ENCODE data around the gene PDZD7.

Gene PDZD7

DNA sequence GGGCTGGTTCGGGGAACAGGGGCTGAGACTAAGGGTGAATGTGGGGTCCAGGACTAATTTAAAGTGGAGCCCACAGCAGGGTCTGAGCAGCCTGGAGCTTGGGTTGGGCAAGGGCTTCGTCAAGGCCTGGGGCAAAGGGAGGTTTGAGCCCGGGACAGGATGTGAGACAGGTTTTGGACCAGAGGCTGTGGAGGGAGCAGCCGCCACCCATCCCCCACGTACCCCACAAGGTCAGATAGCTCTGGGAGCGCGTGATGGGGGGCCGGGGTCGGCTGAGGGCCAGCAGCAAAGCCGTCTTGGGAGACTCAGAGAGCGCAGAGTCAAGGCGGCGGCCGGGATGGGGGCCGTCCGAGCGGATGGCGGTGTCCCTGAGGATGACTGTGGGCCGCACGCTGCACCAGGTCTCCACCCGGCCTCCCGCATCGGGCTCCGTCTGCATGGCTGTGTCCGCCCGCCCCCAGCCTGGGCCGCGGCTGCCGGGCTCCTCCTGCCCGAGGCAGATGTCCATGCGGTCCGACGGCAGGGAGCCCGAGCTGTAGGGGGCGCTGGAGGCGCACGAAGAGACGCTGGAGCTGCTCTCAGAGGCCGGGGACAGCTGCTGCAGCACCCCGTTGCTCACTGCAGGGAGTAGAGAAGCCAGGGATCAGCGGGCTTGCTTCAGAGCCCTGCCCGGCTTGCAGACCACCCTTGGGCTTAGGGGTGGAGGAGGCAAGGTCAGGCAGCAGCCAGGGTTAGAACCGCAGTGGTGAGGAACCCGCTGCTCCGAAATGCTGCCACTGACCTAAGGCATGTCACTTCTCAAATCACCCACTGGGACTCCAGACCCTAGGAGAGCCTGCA, 12.1 kb downstream of the PDZD7 start:
- peak in 1 of 2 donors; percentile 58 for DNase-seq (ENCODE audit: low read depth in 2 of 2)

DNA sequence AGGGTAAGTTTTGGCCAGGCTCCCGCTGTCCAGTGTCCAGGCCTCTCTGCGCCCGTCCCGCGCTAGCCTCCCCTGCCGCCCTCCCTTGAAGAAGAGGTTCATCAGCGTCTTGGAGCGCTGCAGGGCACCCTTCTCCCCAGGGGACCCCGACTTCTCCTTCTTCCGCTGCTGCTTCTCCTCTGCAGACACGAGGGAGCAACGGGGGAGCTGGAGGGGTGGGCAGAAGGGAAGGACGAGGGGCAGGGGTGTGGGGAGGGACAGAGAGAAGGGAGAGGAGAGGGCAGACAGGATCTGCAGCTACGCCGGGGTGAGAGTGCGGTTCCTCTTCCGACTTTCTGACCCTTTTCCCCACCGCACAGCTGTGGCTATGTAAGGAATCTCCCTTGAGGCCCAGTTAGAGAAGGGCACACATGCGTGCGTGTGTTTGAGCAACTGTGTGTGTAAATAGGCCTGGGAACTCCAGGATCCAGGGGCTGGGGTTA, 12.8 kb downstream of the PDZD7 start:
- no peak for DNase-seq (ENCODE audit: low read depth in 2 of 2)

DNA sequence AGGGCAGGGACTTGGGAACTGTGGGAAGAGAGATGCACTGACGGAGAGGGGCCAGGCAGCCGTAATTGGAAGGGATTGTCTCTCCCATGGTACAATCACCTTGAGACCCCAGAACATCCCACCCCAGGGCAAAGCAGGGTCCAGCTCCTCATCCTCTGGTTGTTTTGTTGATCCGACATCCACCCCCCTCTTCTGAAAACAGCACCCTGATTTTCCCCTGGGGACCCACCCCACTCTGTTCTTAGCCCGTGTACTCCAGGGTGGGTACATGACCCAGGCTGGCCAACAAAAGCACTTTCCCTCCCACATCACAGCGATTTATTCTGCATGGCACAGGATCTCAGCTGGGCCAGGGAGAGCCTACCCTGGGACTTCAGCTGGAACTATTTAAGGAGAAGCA, 14.1 kb downstream of the PDZD7 start:
- no peak for DNase-seq (ENCODE audit: low read depth in 2 of 2)

DNA sequence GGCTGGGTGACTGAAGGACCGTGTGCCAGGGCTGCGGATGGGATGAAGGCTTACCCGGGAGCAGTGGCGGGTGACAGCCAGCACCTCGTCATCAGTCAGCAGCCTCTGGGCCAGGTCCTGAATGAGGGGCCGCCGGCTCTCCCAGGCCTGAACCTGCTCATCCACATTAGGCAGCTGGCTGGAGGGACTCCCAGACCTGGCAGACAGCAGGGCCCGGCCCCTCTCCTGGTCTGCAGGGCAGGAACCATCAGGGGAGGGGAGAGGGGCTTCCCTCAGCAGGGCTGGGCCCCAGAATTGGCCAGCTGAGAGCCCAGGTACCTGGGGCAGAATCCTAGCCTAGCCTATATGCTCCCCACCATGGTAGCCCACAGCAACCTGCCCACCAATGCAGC, 15.4 kb downstream of the PDZD7 start:
- DNase-seq (ENCODE audit: low read depth in 2 of 2), result no peak

DNA sequence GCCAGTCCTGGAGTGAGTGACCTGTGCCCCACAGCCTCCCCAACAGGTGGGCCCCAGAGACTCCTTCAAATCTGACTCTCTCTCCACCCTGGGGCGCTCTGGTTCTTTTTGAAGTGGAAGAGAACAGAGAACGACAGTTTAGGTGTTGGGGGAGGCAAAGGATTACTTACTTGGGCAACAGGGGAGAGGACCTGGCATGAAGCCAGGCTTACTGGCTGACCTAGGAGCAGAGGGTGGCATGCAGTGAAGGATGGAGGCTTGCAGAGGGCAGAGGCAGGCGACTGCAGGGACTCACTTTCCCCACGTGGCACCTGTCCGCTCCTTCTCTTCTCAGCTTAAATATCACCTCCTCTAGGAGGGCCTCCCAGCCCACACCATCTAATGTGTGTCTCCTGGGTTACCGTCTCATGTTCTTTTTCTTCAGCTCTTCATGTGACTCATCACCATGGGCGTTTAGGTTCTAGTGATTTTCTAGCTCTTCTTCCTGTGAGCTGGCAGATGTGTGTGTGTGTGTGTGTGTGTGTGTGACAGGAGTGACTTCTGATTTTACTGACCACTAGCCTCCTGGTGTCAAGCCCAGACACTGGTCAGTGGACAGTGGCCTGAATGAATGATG, 15.9 kb downstream of the PDZD7 start:
- no peak for DNase-seq (ENCODE audit: low read depth in 2 of 2)

DNA sequence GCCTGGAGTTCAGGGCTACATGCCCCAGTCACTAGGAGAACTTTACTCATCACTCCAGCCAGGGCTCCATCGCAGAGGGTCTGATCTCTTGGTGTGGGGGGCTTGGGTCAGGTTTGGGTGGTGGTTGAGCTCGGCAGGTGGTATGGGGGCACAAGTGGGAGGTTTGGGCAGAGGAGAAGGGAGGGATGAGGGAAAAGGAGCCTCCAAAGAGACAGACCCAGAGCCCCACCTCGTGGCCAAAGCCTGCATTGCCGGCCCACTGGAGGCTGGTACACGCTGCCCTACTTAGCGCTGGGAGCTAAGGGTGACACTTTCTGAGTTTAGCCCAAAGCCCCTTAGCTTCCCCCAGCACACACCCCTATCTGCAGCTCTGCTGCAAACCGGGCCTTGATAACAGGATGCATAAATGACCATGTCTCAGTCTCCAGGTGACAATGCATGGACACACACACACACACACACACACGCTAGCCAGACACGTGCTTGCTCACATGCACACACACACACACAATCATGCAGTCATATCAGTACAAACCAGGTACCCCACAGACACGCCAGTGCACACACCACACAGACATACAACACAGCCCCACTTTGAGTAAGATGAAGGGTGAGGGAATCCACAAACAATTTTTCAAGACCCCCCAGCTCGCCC, 16.6 kb downstream of the PDZD7 start:
- peak in 1 of 2 donors; percentile 58 for DNase-seq (ENCODE audit: low read depth in 2 of 2)

DNA sequence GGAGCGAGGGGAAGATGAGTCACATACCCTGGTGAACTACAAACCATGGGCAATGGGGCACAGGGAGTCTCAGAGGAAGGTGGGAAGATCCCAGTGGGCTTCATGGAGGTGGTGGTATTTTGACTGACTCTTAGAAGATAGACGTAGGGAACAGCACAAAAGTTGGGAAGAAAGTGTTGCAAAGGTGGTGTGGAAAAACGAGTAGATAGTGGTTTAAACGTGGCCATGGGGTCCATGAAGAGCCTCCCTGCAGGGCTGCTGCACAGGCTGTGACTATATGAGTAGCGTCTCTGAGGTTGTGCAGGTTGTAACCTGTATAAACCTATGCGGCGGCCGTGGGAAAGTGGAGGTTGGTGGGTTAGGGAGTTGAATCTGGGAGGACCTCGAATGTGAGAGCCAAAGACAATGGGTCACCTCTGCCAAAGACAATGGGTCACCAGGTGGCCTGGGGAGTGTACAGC, 17.5 kb downstream of the PDZD7 start:
- DNase-seq (ENCODE audit: low read depth in 2 of 2), result no peak

DNA sequence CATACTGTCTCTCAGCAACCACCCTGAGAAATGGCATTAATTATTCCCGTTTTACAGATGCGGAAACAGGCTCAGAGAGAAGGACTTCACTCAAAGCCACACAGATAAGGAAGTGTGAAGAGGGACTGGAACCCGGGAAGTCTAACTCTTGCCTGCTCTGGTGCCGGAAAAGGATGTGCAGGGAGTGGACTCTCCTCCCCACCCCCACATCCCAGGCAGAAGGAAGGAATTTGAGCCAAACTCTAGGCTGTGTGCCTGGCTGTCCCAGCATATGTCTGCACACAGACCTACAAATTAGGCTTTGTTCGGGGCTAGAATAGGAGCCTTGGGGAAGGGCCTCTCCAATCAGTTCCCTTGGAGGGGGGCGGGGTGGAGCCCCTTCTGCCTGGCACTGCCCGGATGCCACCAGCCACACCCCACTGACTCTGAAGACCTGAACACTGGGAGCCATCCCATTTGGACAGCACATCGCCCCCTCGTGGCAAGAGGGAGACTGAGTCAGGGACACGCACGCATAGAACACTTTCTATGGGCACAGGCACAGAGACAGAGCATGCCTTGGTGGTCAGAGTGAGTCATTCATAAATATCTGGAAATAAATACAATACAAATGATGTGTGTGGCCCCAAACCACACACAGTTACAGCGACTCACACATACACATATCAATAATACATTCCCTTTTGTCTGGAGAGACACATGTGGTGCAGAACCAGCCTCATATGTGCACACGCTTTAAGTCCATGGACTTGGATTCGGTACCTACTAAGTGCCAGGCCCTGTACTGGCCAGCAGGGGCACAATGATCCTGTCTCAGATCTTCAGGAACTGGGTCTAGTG, 18.2 kb downstream of the PDZD7 start:
- peak; percentile 62 to 64 for DNase-seq (ENCODE audit: low read depth in 2 of 2)

DNA sequence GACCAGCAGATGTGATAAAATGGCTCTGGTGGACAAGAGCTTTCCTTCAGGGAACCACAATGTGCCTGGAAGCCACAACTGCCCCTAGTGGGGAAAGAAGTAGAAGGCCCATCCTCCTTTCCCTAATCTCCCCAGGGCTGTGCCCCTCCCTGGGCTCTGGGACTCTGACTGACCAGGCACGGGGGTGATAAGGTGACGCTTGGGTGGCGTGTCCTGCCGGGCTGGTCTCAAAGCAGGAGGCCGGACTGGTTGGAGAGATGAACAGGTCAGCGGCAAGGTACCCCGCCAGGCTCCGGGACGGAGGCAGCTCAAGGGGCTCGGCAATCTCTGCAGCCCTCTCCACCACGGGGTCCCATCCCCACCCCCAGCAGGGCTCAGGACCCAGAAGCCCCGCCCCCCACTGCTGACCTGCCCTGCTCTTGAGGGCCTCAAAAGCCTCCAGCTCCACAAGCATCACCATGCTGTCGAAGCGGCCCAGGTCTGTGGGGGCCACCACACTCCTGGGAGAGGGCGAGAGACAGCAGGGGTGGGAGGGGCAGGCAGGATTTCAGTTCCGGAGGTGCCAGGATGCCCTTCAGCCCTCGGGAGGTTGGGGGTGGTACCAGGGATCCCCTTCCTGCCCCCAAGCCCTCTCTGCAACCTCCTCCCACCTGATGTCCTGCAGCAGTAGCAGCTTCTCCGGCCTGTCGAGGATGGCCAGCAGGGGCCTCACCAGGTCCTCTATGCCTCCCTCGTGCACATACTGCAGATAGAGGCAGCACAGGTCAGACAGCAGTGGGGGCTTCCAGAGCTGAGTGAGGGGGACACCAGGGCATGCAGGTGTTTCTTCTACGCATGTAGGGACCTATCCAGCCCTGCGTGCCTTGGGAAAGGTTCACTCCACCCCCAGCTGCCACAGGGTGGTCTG, 19.2 kb downstream of the PDZD7 start:
- DNase-seq (ENCODE audit: low read depth in 2 of 2), result no peak

DNA sequence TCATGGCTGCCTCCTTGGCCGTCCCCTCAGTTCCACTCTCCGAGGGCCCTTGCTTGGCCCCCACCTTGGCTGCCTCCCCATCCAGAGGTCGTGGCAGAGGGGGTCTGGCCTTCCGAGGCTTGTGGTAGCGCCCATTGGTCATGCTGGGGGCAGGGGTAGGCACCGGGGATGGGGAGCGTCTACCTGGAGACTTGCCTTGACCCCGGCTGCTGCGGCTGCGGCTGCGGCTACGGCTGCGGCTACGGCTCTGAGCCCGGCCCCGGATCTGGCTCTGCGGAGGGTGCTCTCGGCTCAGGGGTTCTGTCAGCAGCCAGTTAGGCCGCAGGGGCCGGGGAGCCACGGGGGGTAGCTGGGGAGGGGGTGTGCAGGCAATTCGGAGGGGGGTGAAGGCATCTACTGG, 20.6 kb downstream of the PDZD7 start:
- no peak for DNase-seq (ENCODE audit: low read depth in 2 of 2)

DNA sequence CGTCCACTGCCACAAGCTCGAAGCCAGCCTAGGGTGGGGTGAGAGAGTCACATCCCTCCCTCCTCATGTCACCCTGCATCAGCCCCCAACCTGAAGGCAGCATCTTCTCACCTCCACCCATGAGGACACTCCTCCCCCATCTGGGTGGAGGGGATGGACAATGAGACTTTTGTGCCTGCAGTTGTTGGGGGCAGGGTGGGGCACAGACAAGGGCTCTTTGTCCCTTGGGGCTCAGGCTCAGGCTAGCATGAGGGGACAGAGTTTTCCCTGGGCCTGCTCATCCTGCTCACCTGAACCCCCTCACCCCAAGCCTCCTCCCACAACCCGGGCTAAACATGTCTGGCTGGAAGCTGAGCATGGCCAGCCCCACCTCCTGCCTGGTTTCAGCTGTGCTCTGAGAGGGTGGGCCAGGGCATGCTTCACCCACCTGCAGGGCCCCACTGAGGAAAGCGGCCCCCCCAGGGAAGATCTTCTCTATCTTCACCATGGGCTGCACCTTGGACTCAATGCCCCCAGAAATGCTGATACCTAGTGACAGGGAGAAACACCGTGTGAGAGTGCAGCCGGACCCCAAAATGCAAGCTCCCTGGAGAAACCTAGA, 22.0 kb downstream of the PDZD7 start:
- DNase-seq (ENCODE audit: low read depth in 2 of 2), result no peak

DNA sequence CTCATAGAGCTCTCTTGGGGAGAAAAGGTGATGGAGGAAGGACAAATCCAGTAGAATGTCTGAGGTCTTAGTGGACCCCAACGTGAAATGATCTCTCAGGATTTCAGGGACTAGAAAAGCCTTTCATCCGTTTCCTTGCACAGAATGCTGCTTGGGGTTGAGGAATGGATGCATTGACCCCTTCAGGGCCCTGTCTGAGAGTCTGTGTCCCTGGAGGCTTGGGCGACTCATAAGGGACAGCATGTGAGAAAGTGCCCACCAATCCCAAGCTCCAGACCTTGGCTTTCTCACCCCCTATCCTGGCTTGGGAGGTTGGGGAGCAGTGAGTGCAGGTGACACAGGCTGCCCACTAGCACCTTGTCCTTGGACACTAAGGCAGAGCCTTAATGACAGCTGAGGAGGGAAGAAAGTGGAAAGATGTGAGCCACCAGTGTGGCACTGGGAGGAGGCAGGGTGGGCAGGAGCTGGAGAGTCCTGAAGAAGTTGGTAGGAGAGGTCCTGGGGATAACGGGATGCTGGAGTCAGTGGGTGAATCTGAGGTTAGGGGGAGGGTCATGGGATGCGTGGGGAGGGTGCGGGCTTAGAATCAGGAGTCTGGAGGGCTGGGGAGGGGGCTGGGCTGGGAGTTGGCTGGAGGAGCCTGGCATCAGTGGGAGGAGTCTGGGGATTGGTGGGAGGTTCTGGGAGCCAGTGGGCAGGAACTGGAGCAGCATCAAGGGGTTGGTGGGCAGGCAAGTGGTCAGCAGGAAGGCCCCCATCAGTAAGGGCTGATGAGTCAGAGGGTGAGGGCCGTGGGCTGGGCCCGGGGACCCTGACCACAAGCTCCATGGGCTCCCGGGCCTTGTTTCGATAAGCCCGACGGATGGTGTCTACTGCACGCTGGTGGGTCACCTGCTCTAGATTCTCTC, 22.8 kb downstream of the PDZD7 start:
- no peak for DNase-seq (ENCODE audit: low read depth in 2 of 2)

DNA sequence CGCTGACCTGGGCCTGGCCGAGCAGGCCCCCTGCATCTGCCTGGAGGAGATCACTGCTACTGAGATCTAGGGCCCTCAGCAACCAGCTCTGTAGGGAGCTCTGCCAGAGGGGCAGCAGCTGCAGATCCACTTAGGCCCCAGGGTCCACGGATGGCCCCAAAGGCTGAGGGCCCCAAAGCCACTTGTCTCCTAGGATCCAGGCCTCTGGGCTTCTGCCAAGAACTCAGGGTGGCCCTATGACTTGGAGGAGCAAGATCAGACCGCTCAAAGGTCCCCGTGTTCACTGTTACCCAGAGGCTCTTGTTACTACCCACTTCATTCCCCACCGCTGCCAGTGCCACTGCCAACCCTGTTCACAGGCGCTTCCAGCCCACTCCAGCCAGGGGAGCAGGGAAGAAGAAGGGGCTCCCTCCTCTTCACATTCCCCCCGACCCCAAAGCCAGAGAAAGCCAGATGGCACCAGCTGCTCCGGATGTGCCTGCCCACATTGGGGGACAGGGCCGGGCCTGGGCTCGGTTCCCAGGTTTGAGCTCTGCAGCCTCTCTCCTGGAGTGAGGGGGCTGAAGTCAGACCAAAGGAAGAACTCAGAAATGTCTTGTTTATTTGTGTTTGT, 23.7 kb downstream of the PDZD7 start:
- no peak for DNase-seq (ENCODE audit: low read depth in 2 of 2)

DNA sequence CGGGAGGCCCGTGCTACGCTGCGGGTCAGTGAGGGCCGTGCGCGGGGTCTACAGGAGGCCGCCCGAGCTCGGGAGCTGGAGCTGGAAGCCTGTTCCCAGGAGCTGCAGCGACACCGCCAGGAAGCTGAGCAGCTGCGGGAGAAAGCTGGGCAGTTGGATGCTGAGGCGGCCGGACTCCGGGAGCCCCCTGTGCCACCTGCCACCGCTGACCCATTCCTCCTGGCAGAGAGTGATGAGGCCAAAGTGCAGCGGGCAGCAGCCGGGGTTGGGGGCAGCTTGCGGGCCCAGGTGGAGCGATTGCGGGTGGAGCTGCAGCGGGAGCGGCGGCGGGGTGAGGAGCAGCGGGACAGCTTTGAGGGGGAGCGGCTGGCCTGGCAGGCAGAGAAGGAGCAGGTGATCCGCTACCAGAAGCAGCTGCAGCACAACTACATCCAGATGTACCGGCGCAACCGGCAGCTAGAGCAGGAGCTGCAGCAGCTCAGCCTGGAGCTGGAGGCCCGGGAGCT, 24.3 kb downstream of the PDZD7 start:
- DNase-seq (ENCODE audit: low read depth in 2 of 2), result no peak

DNA sequence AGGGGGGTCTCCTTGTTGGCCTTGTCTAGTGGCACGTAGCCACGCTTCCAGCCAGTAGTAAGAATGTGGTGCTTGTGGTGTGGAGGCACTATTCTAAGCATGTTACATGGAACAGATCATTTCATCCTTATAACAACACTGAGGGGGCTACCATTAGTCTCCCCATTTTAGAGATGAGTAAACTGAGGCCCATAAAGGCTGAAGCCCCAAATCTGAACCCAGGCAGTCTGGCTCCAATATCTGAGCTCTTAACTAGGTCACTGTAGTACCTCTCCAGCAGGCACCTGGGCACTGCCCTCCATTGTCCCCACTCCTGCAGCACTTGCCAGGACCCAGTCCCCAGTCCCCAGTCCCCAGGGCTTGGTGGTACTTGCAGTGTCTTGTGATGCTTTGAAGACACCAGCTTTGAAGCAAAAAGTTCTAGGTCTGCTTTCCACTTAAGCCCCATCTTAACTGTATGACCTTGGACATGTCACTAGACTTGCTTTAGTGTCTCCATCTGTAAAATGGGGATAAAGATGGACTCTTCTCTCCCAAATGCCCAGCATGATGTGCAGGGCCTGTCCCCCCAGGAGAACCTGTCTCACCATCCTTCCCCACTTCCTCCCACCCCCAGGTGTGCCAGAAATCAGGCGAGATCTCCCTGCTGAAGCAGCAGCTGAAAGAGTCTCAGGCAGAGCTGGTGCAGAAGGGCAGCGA, 24.9 kb downstream of the PDZD7 start:
- DNase-seq (ENCODE audit: low read depth in 2 of 2), result no peak

DNA sequence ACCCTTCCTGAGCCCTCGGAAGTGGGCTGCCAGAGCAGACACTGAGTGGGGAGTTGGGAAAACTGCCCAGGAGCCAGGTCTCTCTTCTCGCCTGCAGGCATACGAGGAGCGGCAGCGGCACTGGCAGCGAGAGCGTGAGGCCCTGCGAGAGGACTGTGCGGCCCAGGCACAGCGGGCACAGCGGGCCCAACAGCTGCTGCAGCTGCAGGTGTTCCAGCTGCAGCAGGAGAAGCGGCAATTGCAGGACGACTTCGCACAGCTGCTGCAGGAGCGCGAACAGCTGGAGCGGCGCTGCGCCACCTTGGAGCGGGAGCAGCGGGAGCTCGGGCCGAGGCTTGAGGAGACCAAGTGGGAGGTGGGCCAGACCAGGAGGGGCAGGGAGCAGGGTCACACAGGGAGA, 25.6 kb downstream of the PDZD7 start:
- DNase-seq (ENCODE audit: low read depth in 2 of 2), result no peak

DNA sequence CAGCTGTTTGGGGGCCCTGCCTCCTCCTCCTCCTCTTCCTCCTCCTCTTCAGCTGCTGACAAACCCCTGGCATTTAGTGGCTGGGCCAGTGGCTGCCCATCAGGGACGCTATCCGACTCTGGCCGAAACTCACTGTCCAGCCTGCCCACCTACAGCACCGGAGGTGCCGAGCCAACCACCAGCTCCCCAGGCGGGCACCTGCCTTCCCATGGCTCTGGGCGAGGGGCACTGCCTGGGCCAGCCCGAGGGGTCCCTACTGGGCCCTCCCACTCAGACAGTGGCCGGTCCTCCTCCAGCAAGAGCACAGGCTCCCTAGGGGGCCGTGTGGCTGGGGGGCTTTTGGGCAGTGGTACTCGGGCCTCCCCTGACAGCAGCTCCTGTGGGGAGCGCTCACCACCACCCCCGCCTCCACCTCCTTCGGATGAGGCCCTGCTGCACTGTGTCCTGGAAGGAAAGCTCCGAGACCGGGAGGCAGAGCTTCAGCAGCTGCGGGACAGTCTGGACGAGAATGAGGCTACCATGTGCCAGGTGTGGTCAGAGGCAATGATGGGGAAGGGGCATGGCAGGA, 27.2 kb downstream of the PDZD7 start:
- DNase-seq (ENCODE audit: low read depth in 2 of 2), result no peak

DNA sequence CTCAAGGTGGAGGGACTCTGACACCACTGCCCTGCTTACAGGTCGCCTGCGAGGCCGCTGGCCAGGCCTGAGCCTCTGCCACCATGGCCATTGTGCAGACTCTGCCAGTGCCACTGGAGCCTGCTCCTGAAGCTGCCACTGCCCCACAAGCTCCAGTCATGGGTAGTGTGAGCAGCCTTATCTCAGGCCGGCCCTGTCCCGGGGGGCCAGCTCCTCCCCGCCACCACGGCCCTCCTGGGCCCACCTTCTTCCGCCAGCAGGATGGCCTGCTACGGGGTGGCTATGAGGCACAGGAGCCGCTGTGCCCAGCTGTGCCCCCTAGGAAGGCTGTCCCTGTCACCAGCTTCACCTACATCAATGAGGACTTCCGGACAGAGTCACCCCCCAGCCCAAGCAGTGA, 28.5 kb downstream of the PDZD7 start:
- no peak for DNase-seq (ENCODE audit: low read depth in 2 of 2)
